Cardiac muscle cell (in vitro differentiated cells and primary cell): ENCODE results near the gene ZNF256. TPM values are rescaled to one million over a fixed set of nuclear protein-coding genes. Genes with fewer than 3 reads are reported as not detected.
A peak's percentile ranks its signal among the peaks of the same experiment; 100 is the strongest.

Source experiments
- DNase-seq, 2 donors: peaks; one replicate each; pipeline versions ENCODE4 v3.0.0 to v3.0.0-alpha.2; 2010 to 2017; ENCODE audit warnings: low read depth in 1 of 2, low spot score in 1 of 2
- H3K27ac ChIP-seq: fragments of 200-600 bp; sonication (generic); 2 replicates; pipeline ENCODE4 v1.5.1; 2016
- H3K27me3 ChIP-seq: fragments of 200-600 bp; sonication (generic); 2 replicates; pipeline ENCODE4 v1.6.0; 2016; ENCODE audit warnings: control low read depth
- H3K36me3 ChIP-seq: fragments of 200-600 bp; sonication (generic); 2 replicates; pipeline ENCODE4 v1.5.1; 2016; ENCODE audit warnings: control low read depth
- H3K4me1 ChIP-seq: fragments of 200-600 bp; sonication (generic); 2 replicates; pipeline ENCODE4 v1.8.1; 2017; ENCODE audit warnings: low read depth, mild to moderate bottlenecking, mixed run types
- H3K4me3 ChIP-seq: fragments of 200-600 bp; sonication (generic); 2 replicates; pipeline ENCODE4 v1.5.1; 2016; ENCODE audit warnings: mild to moderate bottlenecking
- H3K9me3 ChIP-seq: fragments of 200-600 bp; sonication (generic); 2 replicates; pipeline ENCODE4 v1.5.1; 2017; ENCODE audit warnings: low read depth, mild to moderate bottlenecking, control low read depth
- polyA plus RNA-seq: library from polyadenylated mRNA; unstranded; fragments of >200 nt; fragmentation: Nextera tagmentation; extraction: Ambion mirVana; gene quantifications from 2 replicates; pipeline ENCODE4 v1.2.1, GENCODE V29; 2016
- total RNA-seq: library from RNA; depleted of rRNA; stranded (reverse); fragments of >200 nt; gene quantifications from 2 replicates; pipeline ENCODE4 v1.2.3, GENCODE V29; 2016
- TF ChIP-seq, protein P1 (sequence below): IDR thresholded peaks from 2 replicates; pipeline ENCODE4 v1.5.1; 2012; ENCODE audit warnings: low read depth, mild to moderate bottlenecking, low read length

Gene ZNF256
- total and polyA plus RNA-seq, 2 experiments from 2014 or later, result 7.0 to 13.6 TPM

DNA sequence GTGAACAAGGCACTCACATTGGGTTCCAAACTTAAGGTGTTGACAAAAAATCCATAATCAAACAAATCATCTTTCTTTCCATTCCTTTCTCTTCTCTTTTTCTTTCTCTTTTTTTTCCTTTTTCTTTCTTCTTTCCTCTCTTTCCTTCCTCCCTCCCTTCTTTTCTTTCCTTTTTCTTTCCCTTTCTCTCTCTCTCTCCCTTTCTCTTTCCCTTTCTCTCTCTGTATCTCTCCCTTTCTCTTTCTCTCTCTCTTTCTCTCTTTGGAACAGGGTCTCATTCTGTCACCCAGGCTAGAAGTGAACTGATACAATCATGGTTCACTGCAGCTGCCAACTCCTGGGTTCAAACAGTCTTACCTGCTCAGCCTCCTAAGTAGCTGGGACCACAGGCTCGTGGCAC is 14.3 kb upstream of the ZNF256 start:
- H3K9me3 ChIP-seq, result no peaks in the 10 kb centered on the region

DNA sequence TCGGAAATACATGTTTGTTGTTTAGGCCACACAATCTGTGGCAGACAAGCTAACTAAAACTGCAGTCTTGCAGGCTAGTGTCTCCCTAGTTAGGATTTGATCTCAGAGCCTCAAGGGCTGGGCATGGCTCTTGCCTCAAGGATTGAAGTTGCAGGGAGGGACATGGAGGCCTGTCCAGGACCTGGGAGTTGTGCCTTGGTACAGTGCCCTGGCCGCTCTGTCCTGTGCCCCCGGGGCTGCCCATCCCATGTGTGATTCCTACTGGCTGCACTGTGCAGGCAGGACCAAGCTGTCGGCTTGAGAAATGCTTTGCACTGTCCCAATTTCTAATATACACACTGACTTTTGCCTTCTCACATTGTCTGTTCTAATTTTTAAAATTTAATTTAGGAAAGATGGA is 7.5 kb upstream of the ZNF256 start:
- no peaks in the 10 kb centered on the region for H3K4me1 ChIP-seq
- no peaks in the 10 kb centered on the region for H3K9me3 ChIP-seq
- no peak overlapping the region for H3K4me3 ChIP-seq
- no peak for DNase-seq
- H3K36me3 ChIP-seq, result no peaks in the 10 kb centered on the region
- H3K27ac ChIP-seq, result no peak overlapping the region
- TF ChIP-seq, protein P1, sequence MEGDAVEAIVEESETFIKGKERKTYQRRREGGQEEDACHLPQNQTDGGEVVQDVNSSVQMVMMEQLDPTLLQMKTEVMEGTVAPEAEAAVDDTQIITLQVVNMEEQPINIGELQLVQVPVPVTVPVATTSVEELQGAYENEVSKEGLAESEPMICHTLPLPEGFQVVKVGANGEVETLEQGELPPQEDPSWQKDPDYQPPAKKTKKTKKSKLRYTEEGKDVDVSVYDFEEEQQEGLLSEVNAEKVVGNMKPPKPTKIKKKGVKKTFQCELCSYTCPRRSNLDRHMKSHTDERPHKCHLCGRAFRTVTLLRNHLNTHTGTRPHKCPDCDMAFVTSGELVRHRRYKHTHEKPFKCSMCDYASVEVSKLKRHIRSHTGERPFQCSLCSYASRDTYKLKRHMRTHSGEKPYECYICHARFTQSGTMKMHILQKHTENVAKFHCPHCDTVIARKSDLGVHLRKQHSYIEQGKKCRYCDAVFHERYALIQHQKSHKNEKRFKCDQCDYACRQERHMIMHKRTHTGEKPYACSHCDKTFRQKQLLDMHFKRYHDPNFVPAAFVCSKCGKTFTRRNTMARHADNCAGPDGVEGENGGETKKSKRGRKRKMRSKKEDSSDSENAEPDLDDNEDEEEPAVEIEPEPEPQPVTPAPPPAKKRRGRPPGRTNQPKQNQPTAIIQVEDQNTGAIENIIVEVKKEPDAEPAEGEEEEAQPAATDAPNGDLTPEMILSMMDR, result no peak
- H3K27me3 ChIP-seq, result no peaks in the 10 kb centered on the region

More for the DNA sequence above, 14.3 kb upstream of the ZNF256 start:
- no peak for DNase-seq
- Histone ChIP-seq H3K4me1 (no peaks in the 10 kb centered on the region), H3K27ac (no peak overlapping the region), H3K27me3 (no peaks in the 10 kb centered on the region), H3K4me3 (no peak overlapping the region), H3K36me3 (no peaks in the 10 kb centered on the region)
- TF ChIP-seq, protein P1, result no peak

DNA sequence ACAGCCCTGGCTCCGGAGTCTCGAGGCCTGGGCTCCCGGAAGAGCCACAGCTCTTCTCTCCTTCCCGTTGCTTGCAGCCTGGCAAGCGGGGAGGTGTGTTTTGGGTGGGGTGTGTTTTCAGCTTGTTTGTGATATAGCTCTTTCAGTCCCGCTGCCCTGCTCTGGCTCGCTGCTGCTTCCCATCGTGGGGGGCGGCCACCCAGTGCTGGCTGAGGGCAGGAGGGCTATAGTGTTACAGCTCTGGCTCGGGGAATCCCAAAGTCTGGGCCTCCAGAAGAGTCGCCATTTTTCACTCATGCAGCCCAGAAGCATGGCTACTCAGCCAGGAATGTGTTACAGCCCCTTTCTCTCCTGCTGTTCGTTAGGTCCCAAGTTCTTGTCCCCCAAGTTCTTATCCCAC is 2.2 kb upstream of the ZNF256 start:
- TF ChIP-seq, protein P1, result no peak
- Histone ChIP-seq H3K9me3 (no peaks in the 10 kb centered on the region), H3K27me3 (no peaks in the 10 kb centered on the region), H3K4me1 (peaks cover 9% of the 10 kb centered on the region), H3K36me3 (no peaks in the 10 kb centered on the region), H3K4me3 (no peak overlapping the region), H3K27ac (no peak overlapping the region)
- no peak for DNase-seq

DNA sequence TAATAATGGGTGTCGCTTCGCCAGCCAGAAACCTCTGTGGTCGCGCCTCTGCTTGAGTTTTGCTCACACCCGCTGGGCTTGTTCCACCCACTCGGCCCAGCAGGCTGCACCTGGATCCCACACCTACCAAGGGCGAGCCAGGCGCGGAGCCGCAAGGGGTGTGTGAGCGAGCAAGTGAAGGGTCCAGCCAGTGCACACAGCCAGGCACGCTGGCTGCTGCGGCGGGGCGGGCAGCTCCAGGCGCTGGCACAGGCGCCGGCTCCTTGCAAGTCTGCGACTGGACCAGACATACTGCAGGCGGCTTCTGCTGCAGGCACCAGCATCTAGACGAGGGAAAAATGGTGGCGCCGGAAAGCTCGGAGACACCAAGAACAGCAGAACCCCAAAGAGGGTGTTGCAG is 1.8 kb upstream of the ZNF256 start:
- TF ChIP-seq, protein P1, result no peak
- peaks cover 9% of the 10 kb centered on the region for H3K4me1 ChIP-seq
- no peaks in the 10 kb centered on the region for H3K9me3 ChIP-seq
- no peak for DNase-seq
- no peaks in the 10 kb centered on the region for H3K27me3 ChIP-seq
- no peak overlapping the region for H3K27ac ChIP-seq
- no peak overlapping the region for H3K4me3 ChIP-seq
- no peaks in the 10 kb centered on the region for H3K36me3 ChIP-seq

DNA sequence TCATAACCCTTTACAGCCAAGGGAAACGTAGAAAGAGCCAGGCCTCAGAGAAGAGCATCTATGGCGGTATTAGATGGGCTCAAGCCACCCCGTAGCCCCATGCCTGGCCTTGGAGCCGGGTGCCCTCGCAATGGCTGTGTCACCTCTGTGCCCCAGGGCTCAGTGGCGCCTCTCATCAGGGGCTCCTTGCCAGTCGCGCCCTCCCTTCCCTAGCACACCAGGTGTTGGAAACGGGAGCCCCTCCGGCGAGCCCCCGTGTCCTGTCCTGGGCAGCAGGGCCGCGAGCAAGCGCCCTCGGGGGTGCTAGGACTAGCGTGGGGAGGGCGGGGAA is 453 bp downstream of the ZNF256 start:
- Histone ChIP-seq H3K4me3 (peak overlapping the region; percentile 90), H3K9me3 (no peaks in the 10 kb centered on the region), H3K36me3 (peaks cover 3% of the 10 kb centered on the region), H3K27ac (peak overlapping the region; percentile 90), H3K4me1 (peaks cover 9% of the 10 kb centered on the region), H3K27me3 (no peaks in the 10 kb centered on the region)
- TF ChIP-seq, protein P1, result no peak
- peak in 1 of 2 donors; percentile 1 for DNase-seq

DNA sequence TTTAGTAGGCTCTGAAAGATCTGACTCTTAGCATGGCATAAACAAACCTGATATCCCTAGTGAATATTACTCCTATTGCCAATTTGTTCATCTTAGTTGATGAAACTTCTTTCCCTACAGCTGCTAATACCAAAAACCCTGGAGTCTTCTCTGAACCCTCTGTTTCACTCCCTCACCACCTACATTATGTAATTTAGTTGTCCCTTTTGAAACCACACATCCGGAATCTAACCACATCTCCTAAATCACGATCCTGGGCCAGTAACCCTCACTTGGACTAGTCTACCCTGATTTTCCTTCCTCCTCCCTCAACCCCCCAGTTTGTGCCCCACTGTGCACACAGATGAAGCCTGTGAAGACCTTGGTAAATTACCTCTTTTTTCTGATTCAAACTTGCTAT is 1.2 kb downstream of the ZNF256 start:
- Histone ChIP-seq H3K9me3 (no peaks in the 10 kb centered on the region), H3K4me3 (peak overlapping the region; percentile 90), H3K4me1 (peaks cover 9% of the 10 kb centered on the region), H3K27me3 (no peaks in the 10 kb centered on the region), H3K36me3 (peaks cover 9% of the 10 kb centered on the region), H3K27ac (no peak overlapping the region)
- TF ChIP-seq, protein P1, result no peak
- no peak for DNase-seq
